Calu3 (cell line): ENCODE measurements around the gene NOA1. TPM values are rescaled to one million over a fixed set of nuclear protein-coding genes. Genes with fewer than 3 reads are reported as not detected.

Experiments
- BruUV-seq: library from RNA; stranded (reverse); fragments of 400-500 nt; replicated peaks from 2 replicates; lab custom pipeline; 2021; lab: Mats Ljungman, UMichigan
- CTCF ChIA-PET: fragments of 300-600 bp; sonication (Branson Sonifier 250); formaldehyde crosslinking; loops from one replicate; lab custom pipeline; 2022; ENCODE audit warnings: antibody characterized with exemption; lab: Charles Lee
- DNase-seq: peaks from one replicate; pipeline ENCODE4 v3.0.0; 2022
- H3K27ac Mint-ChIP-seq: one replicate; pipeline ENCODE4 v1.8.0; 2022; ENCODE audit warnings: mixed read lengths; ENCODE audit not compliant: unreplicated experiment
- H3K27me3 Mint-ChIP-seq: one replicate; pipeline ENCODE4 v1.8.0; 2022; ENCODE audit warnings: mixed read lengths; ENCODE audit not compliant: unreplicated experiment
- H3K36me3 Mint-ChIP-seq: one replicate; pipeline ENCODE4 v1.8.0; 2022; ENCODE audit warnings: mild to moderate bottlenecking, moderate library complexity, mixed read lengths; ENCODE audit not compliant: insufficient read depth, unreplicated experiment
- H3K4me1 Mint-ChIP-seq: one replicate; pipeline ENCODE4 v1.8.0; 2022; ENCODE audit warnings: mild to moderate bottlenecking, low read depth, mixed read lengths; ENCODE audit not compliant: unreplicated experiment
- H3K4me3 Mint-ChIP-seq: one replicate; pipeline ENCODE4 v1.8.0; 2022; ENCODE audit warnings: mild to moderate bottlenecking, low read depth, moderate library complexity, mixed read lengths; ENCODE audit not compliant: unreplicated experiment
- H3K9me3 Mint-ChIP-seq: one replicate; pipeline ENCODE4 v1.8.0; 2022; ENCODE audit warnings: low read depth, mixed read lengths; ENCODE audit not compliant: unreplicated experiment
- CTCF ChIP-seq: fragments of 200-600 bp; IDR thresholded peaks from one replicate; pipeline ENCODE4 v1.8.0; 2022; ENCODE audit warnings: antibody characterized with exemption; ENCODE audit not compliant: unreplicated experiment
- intact Hi-C: fragments of 100-400 bp; cut with micrococcal nuclease; formaldehyde crosslinking; loops from one replicate; pipeline ENCODE4 v1.10.0; 2022; ENCODE audit not compliant: unreplicated experiment
- total RNA-seq: library from RNA; stranded (reverse); gene quantifications from 2 replicates; pipeline ENCODE4 v1.2.3, GENCODE V29; 2022

Gene NOA1
- total RNA-seq, 1 experiment from 2014 or later = 16.4 TPM

- Mint-ChIP-seq H3K4me1 (peaks cover 9% of the 10 kb centered on the region), H3K27ac (no peak overlapping the region), H3K4me3 (no peak overlapping the region), H3K9me3 (no peaks in the 10 kb centered on the region), H3K36me3 (peaks cover 33% of the 10 kb centered on the region), H3K27me3 (no peaks in the 10 kb centered on the region)
- intact Hi-C loops = no loop called here
- TF ChIP-seq CTCF = no peak
- no TSS peak for BruUV-seq
- DNase-seq = no peak
- CTCF ChIA-PET = no interaction called here
Observed at GRCh38 chr4:57013543-57014120, 36.2 kb upstream of the NOA1 start.

GRCh38 chr4:56999751-57000150 lies 22.3 kb upstream of the NOA1 start:
- Mint-ChIP-seq H3K4me3 (no peak overlapping the region), H3K27ac (no peak overlapping the region), H3K4me1 (no peaks in the 10 kb centered on the region), H3K36me3 (peaks cover 47% of the 10 kb centered on the region), H3K27me3 (no peaks in the 10 kb centered on the region), H3K9me3 (no peaks in the 10 kb centered on the region)
- DNase-seq = no peak
- intact Hi-C loops = no loop called here
- TF ChIP-seq CTCF = no peak
- CTCF ChIA-PET = interaction anchor here (0.5 kb wide), 1 partner anchor 21 kb away, joined by 4 read pairs; no protein-coding TSS in a partner anchor
- no TSS peak for BruUV-seq

GRCh38 chr4:56995525-56995924 lies 18.1 kb upstream of the NOA1 start:
- DNase-seq = no peak
- Mint-ChIP-seq H3K27ac (no peak overlapping the region), H3K27me3 (no peaks in the 10 kb centered on the region), H3K9me3 (no peaks in the 10 kb centered on the region), H3K4me3 (no peak overlapping the region), H3K36me3 (peaks cover 52% of the 10 kb centered on the region), H3K4me1 (no peaks in the 10 kb centered on the region)
- CTCF ChIA-PET = no interaction called here
- intact Hi-C loops = no loop called here
- no TSS peak for BruUV-seq
- TF ChIP-seq CTCF = no peak

- no peak overlapping the region for H3K4me3 Mint-ChIP-seq
- H3K9me3 Mint-ChIP-seq = no peaks in the 10 kb centered on the region
- no peaks in the 10 kb centered on the region for H3K27me3 Mint-ChIP-seq
- no peak for TF ChIP-seq CTCF
- DNase-seq = no peak
- H3K27ac Mint-ChIP-seq = no peak overlapping the region
- BruUV-seq = no TSS peak
- H3K4me1 Mint-ChIP-seq = no peaks in the 10 kb centered on the region
- peaks cover 29% of the 10 kb centered on the region for H3K36me3 Mint-ChIP-seq
- CTCF ChIA-PET = no interaction called here
- intact Hi-C loops = no loop called here
Observed at GRCh38 chr4:56990109-56990905, 12.9 kb upstream of the NOA1 start.
